HG03558 (cell line): ENCODE results near the gene MRO.
"Not testable (repeated sequence)": the region's sequence is repeated elsewhere in the genome, so short reads cannot be mapped to it uniquely, and the experiment has no call there.

ENCODE experiments used
- ATAC-seq: cut with Tn5 transposase; IDR thresholded peaks from one replicate; pipeline ENCODE4 v1.9.1; 2021; ENCODE audit warnings: moderate number of reproducible peaks; ENCODE audit not compliant: unreplicated experiment; ENCODE audit errors: extremely low read depth

MRO gene

GRCh38 chr18:50793641-50794565 lies 25.9 kb downstream of the MRO start:
- ATAC-seq, result no peak

GRCh38 chr18:50792885-50793284 lies 26.9 kb downstream of the MRO start:
- ATAC-seq, result no peak

- no peak for ATAC-seq
Observed at GRCh38 chr18:50791599-50792438, 28.0 kb downstream of the MRO start.

GRCh38 chr18:50790948-50791347 lies 28.9 kb downstream of the MRO start:
- ATAC-seq, result no peak

GRCh38 chr18:50790241-50790640 lies 29.6 kb downstream of the MRO start:
- no peak for ATAC-seq

- no peak for ATAC-seq
Observed at GRCh38 chr18:50788284-50788683, 31.5 kb downstream of the MRO start.

- ATAC-seq, result no peak
Observed at GRCh38 chr18:50786864-50787263, 33.0 kb downstream of the MRO start.

- no peak for ATAC-seq
Observed at GRCh38 chr18:50783553-50783952, 36.3 kb downstream of the MRO start.

- ATAC-seq, result not testable (repeated sequence)
Observed at GRCh38 chr18:50779021-50779420, 40.8 kb downstream of the MRO start.

- ATAC-seq, result no peak
Observed at GRCh38 chr18:50776383-50776782, 43.4 kb downstream of the MRO start.

GRCh38 chr18:50775726-50776125 lies 44.1 kb downstream of the MRO start:
- ATAC-seq, result no peak

GRCh38 chr18:50775207-50775606 lies 44.6 kb downstream of the MRO start:
- ATAC-seq, result no peak

GRCh38 chr18:50769463-50769862 lies 50.4 kb downstream of the MRO start:
- no peak for ATAC-seq

- no peak for ATAC-seq
Observed at GRCh38 chr18:50757358-50757757, 62.5 kb downstream of the MRO start.

GRCh38 chr18:50754297-50754696 lies 65.5 kb downstream of the MRO start:
- no peak for ATAC-seq

- ATAC-seq, result no peak
Observed at GRCh38 chr18:50753311-50753710, 66.5 kb downstream of the MRO start.

GRCh38 chr18:50751947-50752346 lies 67.9 kb downstream of the MRO start:
- ATAC-seq, result no peak

GRCh38 chr18:50751490-50751889 lies 68.3 kb downstream of the MRO start:
- no peak for ATAC-seq

- no peak for ATAC-seq
Observed at GRCh38 chr18:50750546-50750945, 69.3 kb downstream of the MRO start.

GRCh38 chr18:50749945-50750344 lies 69.9 kb downstream of the MRO start:
- no peak for ATAC-seq

- no peak for ATAC-seq
Observed at GRCh38 chr18:50749421-50749820, 70.4 kb downstream of the MRO start.
